ENCODE data around the gene SLC22A12.

The SLC22A12 gene

GRCh38 chr11:64608046-64608445 is 17.0 kb downstream of the SLC22A12 start:
- TF ChIP-seq CTCF (IDR thresholded peaks at IDR 0.05; ENCODE audit: insufficient read depth, missing control alignments), result no peak
- DNase-seq (ENCODE audit: insufficient read length, low spot score), result no peak
- no peak for FAIRE-seq

GRCh38 chr11:64608636-64609035 is 17.6 kb downstream of the SLC22A12 start:
- no peak for DNase-seq (ENCODE audit: insufficient read length, low spot score)
- no peak for FAIRE-seq
- TF ChIP-seq CTCF (IDR thresholded peaks at IDR 0.05; ENCODE audit: insufficient read depth, missing control alignments), result no peak

DNA sequence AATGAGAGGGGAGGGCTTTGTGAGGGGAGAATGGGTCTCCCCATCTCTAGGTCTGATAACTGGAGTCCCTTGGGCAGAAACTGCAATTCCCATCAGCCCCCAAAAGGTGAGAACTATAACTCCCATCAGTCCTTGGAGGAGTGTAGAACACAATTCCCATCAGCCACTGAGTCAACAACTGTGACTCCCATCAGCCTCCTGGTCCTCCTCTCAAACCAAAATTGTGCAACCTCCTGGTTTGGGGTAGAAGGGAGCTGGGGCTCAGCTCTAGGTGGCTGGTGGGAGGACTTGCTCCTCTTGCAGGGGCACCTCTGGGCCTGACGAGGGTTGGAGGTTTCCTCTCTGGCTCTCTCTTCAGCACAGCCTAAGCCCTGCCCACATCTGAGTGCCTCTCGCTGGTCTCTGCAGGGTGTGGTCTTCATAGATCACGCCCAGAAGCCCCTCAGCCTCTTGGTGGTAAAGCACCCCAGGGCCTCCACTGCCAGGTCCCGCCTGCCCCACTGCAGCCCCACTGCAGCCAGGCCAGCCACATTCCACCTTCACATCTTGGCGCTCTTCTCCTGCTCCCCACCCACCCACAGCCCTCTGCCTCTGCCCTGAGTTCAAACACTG is 18.5 kb downstream of the SLC22A12 start:
- DNase-seq (ENCODE audit: insufficient read length, low spot score) (no peak), FAIRE-seq (no peak)
- TF ChIP-seq CTCF (IDR thresholded peaks at IDR 0.05; ENCODE audit: insufficient read depth, missing control alignments), result no peak

DNA sequence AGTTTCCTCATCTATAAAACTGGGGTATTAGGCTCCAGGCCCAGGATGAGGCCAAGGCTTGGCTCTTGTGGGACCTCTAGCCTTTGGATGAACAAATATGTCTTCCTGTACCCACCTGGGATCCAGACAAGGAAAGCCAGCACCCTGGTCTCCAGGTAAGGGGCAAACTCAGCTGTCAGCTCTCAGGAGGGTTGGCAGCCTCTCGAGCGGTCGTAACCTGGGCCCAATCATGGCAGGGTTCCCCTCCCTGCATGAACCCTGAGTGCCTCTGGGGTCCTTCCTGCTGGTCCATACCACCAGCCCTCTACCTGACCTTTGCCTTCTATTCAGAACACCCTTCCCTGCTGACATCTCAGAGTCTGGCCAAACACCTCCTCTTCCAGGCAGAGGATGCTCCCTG is 19.6 kb downstream of the SLC22A12 start:
- no peak for FAIRE-seq
- TF ChIP-seq CTCF (IDR thresholded peaks at IDR 0.05; ENCODE audit: insufficient read depth, missing control alignments), result no peak

DNA sequence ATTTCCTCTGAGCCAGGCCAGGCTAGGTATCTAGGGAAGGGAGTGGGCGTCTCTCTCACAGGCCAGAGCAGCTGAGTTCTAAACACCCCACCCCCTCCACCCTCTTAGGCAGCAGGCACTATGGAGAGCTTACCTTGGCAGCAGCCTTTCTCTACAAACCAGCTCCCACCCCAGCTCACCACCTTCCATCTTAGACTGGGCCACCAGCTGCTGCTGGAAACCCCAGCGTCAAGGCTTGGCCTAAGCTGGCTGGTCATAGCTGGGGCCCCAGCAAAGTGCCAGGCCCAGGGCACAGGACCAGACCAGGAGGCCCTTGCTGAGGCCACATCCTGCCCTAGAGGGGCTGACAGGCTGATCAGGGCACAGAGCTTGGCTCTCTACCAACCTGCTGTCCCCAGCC is 20.2 kb downstream of the SLC22A12 start:
- TF ChIP-seq CTCF (IDR thresholded peaks at IDR 0.05; ENCODE audit: insufficient read depth, missing control alignments), result no peak
- DNase-seq (ENCODE audit: insufficient read length, low spot score) (no peak), FAIRE-seq (no peak)

More for the DNA sequence above, 19.6 kb downstream of the SLC22A12 start:
- no peak for DNase-seq (ENCODE audit: insufficient read length, low spot score)

- TF ChIP-seq CTCF (IDR thresholded peaks at IDR 0.05; ENCODE audit: insufficient read depth, missing control alignments), result no peak
- no peak for FAIRE-seq
Observed at GRCh38 chr11:64611869-64612646, 21.0 kb downstream of the SLC22A12 start.

DNA sequence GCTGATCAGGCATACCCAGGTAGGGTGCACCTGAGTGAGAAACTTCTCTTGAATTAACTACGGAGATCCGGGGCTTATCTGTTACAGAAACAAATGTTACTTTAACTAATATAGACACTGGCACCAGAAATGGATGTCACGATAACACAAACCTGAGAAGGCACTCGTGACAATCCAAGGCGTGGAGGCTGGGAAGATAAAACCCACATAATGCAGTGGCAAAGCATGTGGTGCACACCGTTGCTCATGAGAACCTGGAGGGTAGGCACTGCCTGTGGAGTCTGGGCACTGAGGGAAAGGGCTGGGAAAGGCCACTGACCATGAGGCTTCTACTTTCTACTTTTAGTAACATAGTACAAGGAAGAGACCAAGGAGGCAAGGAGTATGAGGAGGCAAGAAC is 22.6 kb downstream of the SLC22A12 start:
- DNase-seq (ENCODE audit: insufficient read length, low spot score) (no peak), FAIRE-seq (no peak)
- TF ChIP-seq CTCF (IDR thresholded peaks at IDR 0.05; ENCODE audit: insufficient read depth, missing control alignments), result no peak

More at GRCh38 chr11:64611869-64612646, 21.0 kb downstream of the SLC22A12 start:
- no peak for DNase-seq (ENCODE audit: insufficient read length, low spot score)
